H1 (cell line): ENCODE measurements around the gene NUP98. TPM values are rescaled to one million over a fixed set of nuclear protein-coding genes. Genes with fewer than 3 reads are reported as not detected.

Source experiments
- CTCF ChIA-PET: fragments of 300-600 bp; sonication (Branson Sonifier 250); formaldehyde crosslinking; loops from one replicate; lab custom pipeline; 2021; ENCODE audit not compliant: partially characterized antibody; lab: Charles Lee
- POLR2A ChIA-PET: fragments of 300-600 bp; sonication (Branson Sonifier 250); formaldehyde crosslinking; loops from one replicate; lab custom pipeline; 2021; ENCODE audit warnings: inconsistent platforms; ENCODE audit not compliant: partially characterized antibody; lab: Charles Lee
- DNase-seq, 2 experiments: peaks; one replicate each; pipeline versions ENCODE4 v3.0.0 to v3.0.0-alpha.2; 2010 to 2022; ENCODE audit warnings: low spot score in 2 of 2, low read depth in 1 of 2, mixed read lengths in 1 of 2
- FAIRE-seq: peaks from 2 replicates; lab custom pipeline; 2011; peaks lifted over from hg19 to GRCh38; lab: Jason Lieb, UNC
- H2AFZ ChIP-seq: 2 replicates; pipeline ENCODE4 v1.8.1; 2012; ENCODE audit warnings: low read length, inconsistent platforms
- H2AK5ac ChIP-seq: 2 replicates; pipeline ENCODE4 v1.6.1; 2013; ENCODE audit warnings: low read depth, low read length
- H2BK120ac ChIP-seq: replicated peaks from 2 replicates; pipeline ENCODE3; 2013; ENCODE audit warnings: low read depth, low read length, inconsistent platforms
- H2BK12ac ChIP-seq: 2 replicates; pipeline ENCODE4 v1.6.1; 2013; ENCODE audit warnings: low read depth, low read length
- H2BK15ac ChIP-seq: 2 replicates; pipeline ENCODE4 v1.6.1; 2013; ENCODE audit warnings: low read length
- H2BK20ac ChIP-seq: 2 replicates; pipeline ENCODE4 v1.6.1; 2013; ENCODE audit warnings: low read length
- H2BK5ac ChIP-seq: 2 replicates; pipeline ENCODE4 v1.6.1; 2013; ENCODE audit warnings: low read depth, low read length
- H3K14ac ChIP-seq: 2 replicates; pipeline ENCODE4 v1.6.1; 2013; ENCODE audit warnings: inconsistent platforms; ENCODE audit not compliant: insufficient read length
- H3K18ac ChIP-seq: 2 replicates; pipeline ENCODE4 v1.6.1; 2013; ENCODE audit warnings: low read length; ENCODE audit errors: extremely low read depth
- H3K23ac ChIP-seq: 2 replicates; pipeline ENCODE4 v1.6.1; 2013; ENCODE audit warnings: inconsistent platforms; ENCODE audit not compliant: insufficient read length
- H3K23me2 ChIP-seq: 2 replicates; pipeline ENCODE4 v1.6.1; 2013; ENCODE audit warnings: low read depth, low read length
- H3K27ac ChIP-seq: 2 replicates; pipeline ENCODE4 v1.6.1; 2011; ENCODE audit warnings: low read depth, low read length, inconsistent platforms
- H3K27me3 ChIP-seq, 4 experiments: replicated peaks in 1 of 4; 1 replicate in 1 of 4; 2 replicates in 3 of 4; pipeline versions ENCODE4 v1.6.1 to v1.8.1; 2011 to 2013; ENCODE audit warnings: low read length in 3 of 4, mild to moderate bottlenecking in 3 of 4, inconsistent platforms in 2 of 4, mixed read lengths in 2 of 4, moderate library complexity in 1 of 4; ENCODE audit not compliant: control insufficient read depth in 3 of 4, insufficient read depth in 3 of 4; ENCODE audit errors: extremely low read depth in 1 of 4
- H3K36me3 ChIP-seq, 4 experiments: 2 replicates each; pipeline versions ENCODE4 v1.6.1 to v1.8.1; 2011 to 2013; ENCODE audit warnings: mild to moderate bottlenecking in 4 of 4, low read length in 3 of 4, moderate library complexity in 2 of 4, control low read depth in 1 of 4, inconsistent platforms in 1 of 4; ENCODE audit not compliant: insufficient read depth in 4 of 4, control insufficient read depth in 2 of 4
- H3K4ac ChIP-seq: replicated peaks from 2 replicates; pipeline ENCODE3; 2013; ENCODE audit warnings: low read length, low read depth, mixed read lengths, inconsistent platforms; ENCODE audit not compliant: insufficient read length
- H3K4me1 ChIP-seq, 4 experiments: replicated peaks in 1 of 4; 1 replicate in 1 of 4; 2 replicates in 3 of 4; pipeline versions ENCODE4 v1.6.1 to v1.8.1; 2011 to 2013; ENCODE audit warnings: low read length in 3 of 4, inconsistent platforms in 2 of 4, mixed read lengths in 1 of 4; ENCODE audit not compliant: insufficient read depth in 4 of 4, control insufficient read depth in 3 of 4
- H3K4me2 ChIP-seq, 2 experiments: 2 replicates each; pipeline versions ENCODE4 v1.6.1 to v1.8.1; 2011 to 2013; ENCODE audit warnings: low read depth in 2 of 2, low read length in 2 of 2, control low read depth in 1 of 2, inconsistent platforms in 1 of 2, mild to moderate bottlenecking in 1 of 2; ENCODE audit not compliant: insufficient read depth in 1 of 2
- H3K4me3 ChIP-seq, 4 experiments: fragments of 200-600, 300-600 bp in 1 of 4; sonication (generic), shearing (Covaris generic), sonication (Bioruptor Twin) in 1 of 4; 2 replicates each; pipeline versions ENCODE4 v1.5.1 to v1.8.1; 2011 to 2016; ENCODE audit warnings: low read length in 4 of 4, low read depth in 3 of 4, control low read depth in 2 of 4, inconsistent platforms in 2 of 4, mild to moderate bottlenecking in 2 of 4, mixed read lengths in 1 of 4, moderate library complexity in 1 of 4; ENCODE audit not compliant: insufficient read depth in 2 of 4; ENCODE audit errors: extremely low read depth in 1 of 4
- H3K56ac ChIP-seq: replicated peaks from 2 replicates; pipeline ENCODE3; 2013; ENCODE audit warnings: low read depth, mild to moderate bottlenecking, mixed read lengths, low read length, inconsistent platforms; ENCODE audit not compliant: insufficient read length
- H3K79me1 ChIP-seq: 2 replicates; pipeline ENCODE4 v1.6.1; 2013; ENCODE audit warnings: low read depth, low read length, control low read depth
- H3K79me2 ChIP-seq, 2 experiments: 2 replicates each; pipeline versions ENCODE4 v1.6.1 to v1.8.1; 2012 to 2013; ENCODE audit warnings: low read length in 2 of 2, mild to moderate bottlenecking in 2 of 2, inconsistent platforms in 1 of 2; ENCODE audit not compliant: insufficient read depth in 2 of 2, control insufficient read depth in 1 of 2
- H3K9ac ChIP-seq, 4 experiments: replicated peaks in 1 of 4; 1 replicate in 1 of 4; 2 replicates in 3 of 4; pipeline versions ENCODE4 v1.6.1 to v1.8.1; 2011 to 2013; ENCODE audit warnings: low read depth in 3 of 4, low read length in 3 of 4, control low read depth in 2 of 4, mild to moderate bottlenecking in 2 of 4, moderate library complexity in 2 of 4, inconsistent platforms in 1 of 4; ENCODE audit errors: extremely low read depth in 1 of 4
- H3K9me3 ChIP-seq, 2 experiments: 2 replicates each; pipeline versions ENCODE4 v1.6.1 to v1.8.1; 2012 to 2013; ENCODE audit warnings: mild to moderate bottlenecking in 2 of 2, moderate library complexity in 2 of 2, control low read depth in 1 of 2, inconsistent platforms in 1 of 2, low read depth in 1 of 2, low read length in 1 of 2, mixed read lengths in 1 of 2; ENCODE audit not compliant: insufficient read depth in 2 of 2
- H4K20me1 ChIP-seq, 2 experiments: replicated peaks in 1 of 2; 2 replicates each; pipeline versions ENCODE3 to v1.8.1; 2011 to 2013; ENCODE audit warnings: inconsistent platforms in 2 of 2, low read length in 2 of 2, mild to moderate bottlenecking in 1 of 2; ENCODE audit not compliant: insufficient read depth in 2 of 2, control insufficient read depth in 1 of 2
- H4K5ac ChIP-seq: 2 replicates; pipeline ENCODE4 v1.6.1; 2013; ENCODE audit warnings: low read length, low read depth, mixed read lengths, inconsistent platforms; ENCODE audit not compliant: insufficient read length
- H4K8ac ChIP-seq: 2 replicates; pipeline ENCODE4 v1.8.0; 2013; ENCODE audit warnings: mild to moderate bottlenecking, moderate library complexity, low read length, inconsistent platforms; ENCODE audit not compliant: insufficient read depth; ENCODE audit errors: extremely low read depth
- H4K91ac ChIP-seq: replicated peaks from 2 replicates; pipeline ENCODE3; 2013; ENCODE audit warnings: low read length, mixed read lengths, inconsistent platforms; ENCODE audit not compliant: insufficient read length
- ATF2 ChIP-seq: IDR thresholded peaks from 2 replicates; pipeline ENCODE4 v1.6.1; 2012; ENCODE audit warnings: low read length, inconsistent platforms
- BRCA1 ChIP-seq: IDR thresholded peaks from 2 replicates; pipeline ENCODE4 v1.6.1; 2012; ENCODE audit warnings: low read depth, low read length, improper control_type of control experiment
- CREB1 ChIP-seq: IDR thresholded peaks from 2 replicates; pipeline ENCODE4 v1.6.1; 2012; ENCODE audit warnings: inconsistent platforms
- RAD21 ChIP-seq, 2 experiments: IDR thresholded peaks in 1 of 2; conservative IDR thresholded peaks in 1 of 2; 2 replicates each; pipeline ENCODE4 v1.6.1; 2011; ENCODE audit warnings: low read depth in 2 of 2, low read length in 2 of 2, improper control_type of control experiment in 1 of 2, inconsistent platforms in 1 of 2, mild to moderate bottlenecking in 1 of 2, moderate library complexity in 1 of 2
- SIX5 ChIP-seq: IDR thresholded peaks from 2 replicates; pipeline ENCODE4 v1.6.1; 2011; ENCODE audit warnings: mild to moderate bottlenecking, low read depth, low read length
- TAF7 ChIP-seq: optimal IDR thresholded peaks from 2 replicates; pipeline ENCODE3; 2011; ENCODE audit warnings: low read depth, mild to moderate bottlenecking, inconsistent platforms, low read length, moderate library complexity, borderline replicate concordance
- WGBS, 2 experiments: shearing (Covaris generic) in 1 of 2; methylation state at CpG; one replicate each; pipeline versions ENCODE4 v1.1.6 to v1.1.7; 2013 to 2015; ENCODE audit warnings: low lambda C conversion rate in 2 of 2, mixed read lengths in 2 of 2, inconsistent platforms in 1 of 2, low coverage in 1 of 2, missing lambda C conversion rate in 1 of 2; ENCODE audit not compliant: insufficient replicate concordance in 2 of 2, insufficient coverage in 1 of 2, insufficient read length in 1 of 2; ENCODE audit errors: extremely low coverage in 1 of 2, missing lambda C conversion rate in 1 of 2; 5-methylcytosine and 5-hydroxymethylcytosine counted together
- polyA plus RNA-seq, 7 experiments: library from polyadenylated mRNA; depleted of rRNA in 3 of 7; stranded (reverse) in 5 of 7; unstranded in 2 of 7; fragments of >200 nt in 5 of 7; fragments of 200-250 nt in 2 of 7; gene quantifications; 1 replicate in 5 of 7; 2 replicates in 1 of 7; 4 replicates in 1 of 7; pipeline versions ENCODE4 v1.2.1 to v1.2.3, GENCODE V29; 2011 to 2013; ENCODE audit warnings: missing spikeins in 2 of 7, mixed read lengths in 2 of 7
- total RNA-seq: library from RNA; stranded (reverse); fragmentation: NEBNext Ultra II Directional; extraction: Animal tissue kit (Norgen Biotek cat#: 25700); gene quantifications from 2 replicates; pipeline ENCODE4 v1.2.1, GENCODE V29; 2021

Gene NUP98
- total and polyA plus RNA-seq, 2 of the 8 experiments (the other 6 are each of a cell fraction or from before 2014, with no cell fraction given): 98.6 to 261 TPM

DNA sequence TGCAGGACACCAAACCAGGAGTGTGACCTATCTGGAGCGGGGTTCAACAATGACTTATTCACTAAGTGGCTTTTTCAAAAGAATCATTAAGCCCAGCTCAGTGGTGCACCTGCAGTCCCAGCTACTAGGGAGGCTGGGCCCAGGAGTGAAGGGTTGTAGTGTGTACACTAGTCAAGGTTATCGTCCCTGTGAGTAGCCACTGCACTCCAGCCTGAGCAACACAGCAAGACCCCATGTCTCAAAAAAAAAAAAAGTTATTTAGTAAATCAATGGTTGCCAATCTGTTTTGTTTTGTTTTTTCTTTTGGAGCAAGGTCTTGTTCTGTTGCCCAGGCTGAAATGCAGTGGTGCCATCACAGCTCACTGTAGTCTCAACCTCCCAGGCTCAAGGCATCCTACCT lies 35.5 kb upstream of the NUP98 start:
- Histone ChIP-seq H3K4me2 (no peak overlapping the region), H3K79me2 (peaks cover 5 to 40% of the 10 kb centered on the region in 2 experiments), H3K23ac (no peak overlapping the region), H4K20me1 (peaks cover 7 to 28% of the 10 kb centered on the region in 2 experiments), H3K27ac (no peak overlapping the region), H2BK120ac (no peak overlapping the region), H3K79me1 (peaks cover 15% of the 10 kb centered on the region), H3K36me3 (peaks cover 0 to 12% (median 4%) of the 10 kb centered on the region in 4 experiments; a peak in 4 of 8 replicates), H3K9ac (no peak overlapping the region), H2BK15ac (no peak overlapping the region), H3K27me3 (no peaks in the 10 kb centered on the region), H4K91ac (no peak overlapping the region), H3K23me2 (no peaks in the 10 kb centered on the region), H3K9me3 (no peaks in the 10 kb centered on the region), H3K4me1 (peaks cover 4 to 23% (median 15%) of the 10 kb centered on the region in 4 experiments), H2BK20ac (no peak overlapping the region), H3K4ac (no peak overlapping the region), H4K8ac (no peak overlapping the region), H4K5ac (no peak overlapping the region), H3K18ac (no peak overlapping the region), H2AK5ac (no peak overlapping the region), H3K4me3 (no peak overlapping the region), H2BK5ac (no peak overlapping the region), H2AFZ (no peak overlapping the region), H3K14ac (no peak overlapping the region), H3K56ac (no peak overlapping the region), H2BK12ac (no peak overlapping the region)
- ChIA-PET POLR2A (interaction anchor here (0.6 kb wide), 1 partner anchor 122 kb away, joined by 3 read pairs; no protein-coding TSS in a partner anchor), CTCF (interaction anchor here (0.7 to 18.5 kb wide), 5 partner anchors 8 to 24 kb away, joined by 3 to 214 read pairs (median 5); partner anchors contain the start of genes RHOG and STIM1)
- WGBS, 2 experiments: 83% methylated on average over 2 of the region's 2 CpGs; no CpG with 5 or more reads in 1 of the 2 experiments
- FAIRE-seq (no peak), DNase-seq (no peak)
- TF ChIP-seq RAD21 (IDR thresholded peaks at IDR 0.05 in 1 of 2, conservative IDR thresholded peaks at IDR 0.05 in 1 of 2; ENCODE audit: low read depth in 2 of 2, low read length in 2 of 2) (no peak), ATF2 (no peak), SIX5 (no peak), CREB1 (no peak), TAF7 (no peak), BRCA1 (no peak)
